H1 (cell line): ENCODE data around the gene MLC1. TPM values are rescaled to one million over a fixed set of nuclear protein-coding genes. Genes with fewer than 3 reads are reported as not detected.

ENCODE experiments used
- CTCF ChIA-PET: fragments of 300-600 bp; sonication (Branson Sonifier 250); formaldehyde crosslinking; loops from one replicate; lab custom pipeline; 2021; ENCODE audit not compliant: partially characterized antibody; lab: Charles Lee
- POLR2A ChIA-PET: fragments of 300-600 bp; sonication (Branson Sonifier 250); formaldehyde crosslinking; loops from one replicate; lab custom pipeline; 2021; ENCODE audit warnings: inconsistent platforms; ENCODE audit not compliant: partially characterized antibody; lab: Charles Lee
- DNase-seq, 2 experiments: peaks; one replicate each; pipeline versions ENCODE4 v3.0.0 to v3.0.0-alpha.2; 2010 to 2022; ENCODE audit warnings: low spot score in 2 of 2, low read depth in 1 of 2, mixed read lengths in 1 of 2
- FAIRE-seq: peaks from 2 replicates; lab custom pipeline; 2011; peaks lifted over from hg19 to GRCh38; lab: Jason Lieb, UNC
- H2AFZ ChIP-seq: 2 replicates; pipeline ENCODE4 v1.8.1; 2012; ENCODE audit warnings: low read length, inconsistent platforms
- H2AK5ac ChIP-seq: 2 replicates; pipeline ENCODE4 v1.6.1; 2013; ENCODE audit warnings: low read depth, low read length
- H2BK120ac ChIP-seq: replicated peaks from 2 replicates; pipeline ENCODE3; 2013; ENCODE audit warnings: low read depth, low read length, inconsistent platforms
- H2BK12ac ChIP-seq: 2 replicates; pipeline ENCODE4 v1.6.1; 2013; ENCODE audit warnings: low read depth, low read length
- H2BK15ac ChIP-seq: 2 replicates; pipeline ENCODE4 v1.6.1; 2013; ENCODE audit warnings: low read length
- H2BK20ac ChIP-seq: 2 replicates; pipeline ENCODE4 v1.6.1; 2013; ENCODE audit warnings: low read length
- H2BK5ac ChIP-seq: 2 replicates; pipeline ENCODE4 v1.6.1; 2013; ENCODE audit warnings: low read depth, low read length
- H3K14ac ChIP-seq: 2 replicates; pipeline ENCODE4 v1.6.1; 2013; ENCODE audit warnings: inconsistent platforms; ENCODE audit not compliant: insufficient read length
- H3K18ac ChIP-seq: 2 replicates; pipeline ENCODE4 v1.6.1; 2013; ENCODE audit warnings: low read length; ENCODE audit errors: extremely low read depth
- H3K23ac ChIP-seq: 2 replicates; pipeline ENCODE4 v1.6.1; 2013; ENCODE audit warnings: inconsistent platforms; ENCODE audit not compliant: insufficient read length
- H3K23me2 ChIP-seq: 2 replicates; pipeline ENCODE4 v1.6.1; 2013; ENCODE audit warnings: low read depth, low read length
- H3K27ac ChIP-seq: 2 replicates; pipeline ENCODE4 v1.6.1; 2011; ENCODE audit warnings: low read depth, low read length, inconsistent platforms
- H3K27me3 ChIP-seq, 4 experiments: replicated peaks in 1 of 4; 1 replicate in 1 of 4; 2 replicates in 3 of 4; pipeline versions ENCODE4 v1.6.1 to v1.8.1; 2011 to 2013; ENCODE audit warnings: low read length in 3 of 4, mild to moderate bottlenecking in 3 of 4, inconsistent platforms in 2 of 4, mixed read lengths in 2 of 4, moderate library complexity in 1 of 4; ENCODE audit not compliant: control insufficient read depth in 3 of 4, insufficient read depth in 3 of 4; ENCODE audit errors: extremely low read depth in 1 of 4
- H3K36me3 ChIP-seq, 4 experiments: 2 replicates each; pipeline versions ENCODE4 v1.6.1 to v1.8.1; 2011 to 2013; ENCODE audit warnings: mild to moderate bottlenecking in 4 of 4, low read length in 3 of 4, moderate library complexity in 2 of 4, control low read depth in 1 of 4, inconsistent platforms in 1 of 4; ENCODE audit not compliant: insufficient read depth in 4 of 4, control insufficient read depth in 2 of 4
- H3K4ac ChIP-seq: replicated peaks from 2 replicates; pipeline ENCODE3; 2013; ENCODE audit warnings: low read length, low read depth, mixed read lengths, inconsistent platforms; ENCODE audit not compliant: insufficient read length
- H3K4me1 ChIP-seq, 4 experiments: replicated peaks in 1 of 4; 1 replicate in 1 of 4; 2 replicates in 3 of 4; pipeline versions ENCODE4 v1.6.1 to v1.8.1; 2011 to 2013; ENCODE audit warnings: low read length in 3 of 4, inconsistent platforms in 2 of 4, mixed read lengths in 1 of 4; ENCODE audit not compliant: insufficient read depth in 4 of 4, control insufficient read depth in 3 of 4
- H3K4me2 ChIP-seq, 2 experiments: 2 replicates each; pipeline versions ENCODE4 v1.6.1 to v1.8.1; 2011 to 2013; ENCODE audit warnings: low read depth in 2 of 2, low read length in 2 of 2, control low read depth in 1 of 2, inconsistent platforms in 1 of 2, mild to moderate bottlenecking in 1 of 2; ENCODE audit not compliant: insufficient read depth in 1 of 2
- H3K4me3 ChIP-seq, 4 experiments: fragments of 200-600, 300-600 bp in 1 of 4; sonication (generic), shearing (Covaris generic), sonication (Bioruptor Twin) in 1 of 4; 2 replicates each; pipeline versions ENCODE4 v1.5.1 to v1.8.1; 2011 to 2016; ENCODE audit warnings: low read length in 4 of 4, low read depth in 3 of 4, control low read depth in 2 of 4, inconsistent platforms in 2 of 4, mild to moderate bottlenecking in 2 of 4, mixed read lengths in 1 of 4, moderate library complexity in 1 of 4; ENCODE audit not compliant: insufficient read depth in 2 of 4; ENCODE audit errors: extremely low read depth in 1 of 4
- H3K56ac ChIP-seq: replicated peaks from 2 replicates; pipeline ENCODE3; 2013; ENCODE audit warnings: low read depth, mild to moderate bottlenecking, mixed read lengths, low read length, inconsistent platforms; ENCODE audit not compliant: insufficient read length
- H3K79me1 ChIP-seq: 2 replicates; pipeline ENCODE4 v1.6.1; 2013; ENCODE audit warnings: low read depth, low read length, control low read depth
- H3K79me2 ChIP-seq, 2 experiments: 2 replicates each; pipeline versions ENCODE4 v1.6.1 to v1.8.1; 2012 to 2013; ENCODE audit warnings: low read length in 2 of 2, mild to moderate bottlenecking in 2 of 2, inconsistent platforms in 1 of 2; ENCODE audit not compliant: insufficient read depth in 2 of 2, control insufficient read depth in 1 of 2
- H3K9ac ChIP-seq, 4 experiments: replicated peaks in 1 of 4; 1 replicate in 1 of 4; 2 replicates in 3 of 4; pipeline versions ENCODE4 v1.6.1 to v1.8.1; 2011 to 2013; ENCODE audit warnings: low read depth in 3 of 4, low read length in 3 of 4, control low read depth in 2 of 4, mild to moderate bottlenecking in 2 of 4, moderate library complexity in 2 of 4, inconsistent platforms in 1 of 4; ENCODE audit errors: extremely low read depth in 1 of 4
- H3K9me3 ChIP-seq, 2 experiments: 2 replicates each; pipeline versions ENCODE4 v1.6.1 to v1.8.1; 2012 to 2013; ENCODE audit warnings: mild to moderate bottlenecking in 2 of 2, moderate library complexity in 2 of 2, control low read depth in 1 of 2, inconsistent platforms in 1 of 2, low read depth in 1 of 2, low read length in 1 of 2, mixed read lengths in 1 of 2; ENCODE audit not compliant: insufficient read depth in 2 of 2
- H4K20me1 ChIP-seq, 2 experiments: replicated peaks in 1 of 2; 2 replicates each; pipeline versions ENCODE3 to v1.8.1; 2011 to 2013; ENCODE audit warnings: inconsistent platforms in 2 of 2, low read length in 2 of 2, mild to moderate bottlenecking in 1 of 2; ENCODE audit not compliant: insufficient read depth in 2 of 2, control insufficient read depth in 1 of 2
- H4K5ac ChIP-seq: 2 replicates; pipeline ENCODE4 v1.6.1; 2013; ENCODE audit warnings: low read length, low read depth, mixed read lengths, inconsistent platforms; ENCODE audit not compliant: insufficient read length
- H4K8ac ChIP-seq: 2 replicates; pipeline ENCODE4 v1.8.0; 2013; ENCODE audit warnings: mild to moderate bottlenecking, moderate library complexity, low read length, inconsistent platforms; ENCODE audit not compliant: insufficient read depth; ENCODE audit errors: extremely low read depth
- H4K91ac ChIP-seq: replicated peaks from 2 replicates; pipeline ENCODE3; 2013; ENCODE audit warnings: low read length, mixed read lengths, inconsistent platforms; ENCODE audit not compliant: insufficient read length
- HDAC2 ChIP-seq, 2 experiments: fragments of 300-600 bp in 1 of 2; sonication (generic) in 1 of 2; IDR thresholded peaks; 2 replicates each; pipeline ENCODE4 v1.6.1; 2011 to 2012; ENCODE audit warnings: low read depth in 2 of 2, low read length in 2 of 2, mild to moderate bottlenecking in 2 of 2, moderate library complexity in 2 of 2, borderline replicate concordance in 1 of 2, inconsistent platforms in 1 of 2
- KDM1A ChIP-seq: fragments of 200-600, 300-600 bp; sonication (generic); IDR thresholded peaks from 2 replicates; pipeline ENCODE4 v1.7.1; 2016; ENCODE audit warnings: mild to moderate bottlenecking, low read length, borderline replicate concordance
- KDM5A ChIP-seq: fragments of 200-600 bp; IDR thresholded peaks from 2 replicates; pipeline ENCODE4 v1.7.1; 2012; ENCODE audit warnings: mild to moderate bottlenecking, low read length, inconsistent platforms, mixed read lengths
- RBBP5 ChIP-seq: IDR thresholded peaks from 2 replicates; pipeline ENCODE4 v1.7.1; 2012; ENCODE audit warnings: low read depth, mild to moderate bottlenecking, inconsistent platforms, low read length, moderate library complexity, borderline replicate concordance
- SAP30 ChIP-seq: fragments of 300-600 bp; sonication (generic); IDR thresholded peaks from 2 replicates; pipeline ENCODE4 v1.7.1; 2012; ENCODE audit warnings: low read length, moderate library complexity, mild to moderate bottlenecking, inconsistent platforms; ENCODE audit not compliant: insufficient read depth, insufficient replicate concordance
- SP1 ChIP-seq: IDR thresholded peaks from 2 replicates; pipeline ENCODE4 v1.6.1; 2011; ENCODE audit warnings: low read depth, low read length
- SUZ12 ChIP-seq: fragments of 200-600 bp; sonication (generic); IDR thresholded peaks from 2 replicates; pipeline ENCODE4 v1.6.1; 2012; ENCODE audit warnings: mild to moderate bottlenecking, inconsistent platforms, low read length, moderate library complexity, mixed read lengths
- WGBS, 2 experiments: shearing (Covaris generic) in 1 of 2; methylation state at CpG; one replicate each; pipeline versions ENCODE4 v1.1.6 to v1.1.7; 2013 to 2015; ENCODE audit warnings: low lambda C conversion rate in 2 of 2, mixed read lengths in 2 of 2, inconsistent platforms in 1 of 2, low coverage in 1 of 2, missing lambda C conversion rate in 1 of 2; ENCODE audit not compliant: insufficient replicate concordance in 2 of 2, insufficient coverage in 1 of 2, insufficient read length in 1 of 2; ENCODE audit errors: extremely low coverage in 1 of 2, missing lambda C conversion rate in 1 of 2; 5-methylcytosine and 5-hydroxymethylcytosine counted together
- polyA plus RNA-seq, 7 experiments: library from polyadenylated mRNA; depleted of rRNA in 3 of 7; stranded (reverse) in 5 of 7; unstranded in 2 of 7; fragments of >200 nt in 5 of 7; fragments of 200-250 nt in 2 of 7; gene quantifications; 1 replicate in 5 of 7; 2 replicates in 1 of 7; 4 replicates in 1 of 7; pipeline versions ENCODE4 v1.2.1 to v1.2.3, GENCODE V29; 2011 to 2013; ENCODE audit warnings: missing spikeins in 2 of 7, mixed read lengths in 2 of 7
- total RNA-seq: library from RNA; stranded (reverse); fragmentation: NEBNext Ultra II Directional; extraction: Animal tissue kit (Norgen Biotek cat#: 25700); gene quantifications from 2 replicates; pipeline ENCODE4 v1.2.1, GENCODE V29; 2021
- TF ChIP-seq, protein P1 (sequence below): IDR thresholded peaks from 2 replicates; pipeline ENCODE4 v1.6.1; 2011; ENCODE audit warnings: low read depth, mild to moderate bottlenecking, low read length; ENCODE audit not compliant: insufficient read depth
- TF ChIP-seq, protein P2 (sequence below): IDR thresholded peaks from 2 replicates; pipeline ENCODE4 v1.6.1; 2011; ENCODE audit warnings: low read length, improper control_type of control experiment

The MLC1 gene
- total and polyA plus RNA-seq, 2 of the 8 experiments (the other 6 are each of a cell fraction or from before 2014, with no cell fraction given): 0.20 TPM; not detected in 1

DNA sequence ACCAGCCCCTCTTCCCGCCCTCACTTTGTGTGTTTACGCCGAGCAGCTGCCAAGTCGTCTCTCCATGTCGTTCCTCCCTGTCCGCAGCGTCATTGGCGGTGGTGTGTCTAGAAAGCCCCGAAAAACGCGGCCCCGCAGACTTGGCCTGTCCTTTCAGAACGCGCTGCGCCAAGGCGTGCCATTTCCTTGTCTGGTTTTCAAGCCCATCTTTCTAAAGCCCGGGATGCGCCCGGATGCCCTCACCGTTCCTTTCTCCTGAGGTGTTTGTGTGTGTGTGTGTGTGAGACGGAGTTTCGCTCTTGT lies 5.1 kb upstream of the MLC1 start:
- H2BK15ac ChIP-seq: no peak overlapping the region
- H3K79me2 ChIP-seq: no peaks in the 10 kb centered on the region
- no peaks in the 10 kb centered on the region; a peak in 1 of 7 replicates for H3K27me3 ChIP-seq
- H2BK120ac ChIP-seq: no peak overlapping the region
- H3K9me3 ChIP-seq: peaks cover 0 to 7% of the 10 kb centered on the region in 2 experiments; a peak in 1 of 4 replicates
- H3K4me1 ChIP-seq: peaks cover 0 to 3% (median under 1%) of the 10 kb centered on the region in 4 experiments; a peak in 4 of 7 replicates
- H2BK12ac ChIP-seq: no peak overlapping the region
- H3K18ac ChIP-seq: no peak overlapping the region
- no peak overlapping the region for H3K14ac ChIP-seq
- no peak overlapping the region for H3K23ac ChIP-seq
- no peak overlapping the region for H2BK20ac ChIP-seq
- H3K56ac ChIP-seq: no peak overlapping the region
- H4K20me1 ChIP-seq: peaks cover 0 to 2% of the 10 kb centered on the region in 2 experiments
- no peak overlapping the region for H2AK5ac ChIP-seq
- no peak for FAIRE-seq
- H3K23me2 ChIP-seq: no peaks in the 10 kb centered on the region
- H3K4ac ChIP-seq: no peak overlapping the region
- DNase-seq: no peak
- ChIA-PET CTCF (interaction anchor here (0.9 kb wide), 1 partner anchor 27 kb away, joined by 3 read pairs; no protein-coding TSS in a partner anchor), POLR2A (no interaction called here)
- H2AFZ ChIP-seq: no peak overlapping the region
- 94% methylated on average over 22 of the region's 22 CpGs; no CpG with 5 or more reads in 1 of the 2 experiments for WGBS, 2 experiments
- no peak overlapping the region for H3K9ac ChIP-seq
- H4K91ac ChIP-seq: no peak overlapping the region
- no peak overlapping the region for H3K4me3 ChIP-seq
- H3K27ac ChIP-seq: no peak overlapping the region
- H3K36me3 ChIP-seq: no peaks in the 10 kb centered on the region
- H3K79me1 ChIP-seq: no peaks in the 10 kb centered on the region
- H2BK5ac ChIP-seq: no peak overlapping the region
- H4K8ac ChIP-seq: no peak overlapping the region
- H4K5ac ChIP-seq: no peak overlapping the region
- H3K4me2 ChIP-seq: no peak overlapping the region
- TF ChIP-seq SUZ12: no peak
- TF ChIP-seq, protein P1, sequence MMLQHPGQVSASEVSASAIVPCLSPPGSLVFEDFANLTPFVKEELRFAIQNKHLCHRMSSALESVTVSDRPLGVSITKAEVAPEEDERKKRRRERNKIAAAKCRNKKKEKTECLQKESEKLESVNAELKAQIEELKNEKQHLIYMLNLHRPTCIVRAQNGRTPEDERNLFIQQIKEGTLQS: no peak
- no peak for TF ChIP-seq RBBP5
- no peak for TF ChIP-seq KDM1A
- TF ChIP-seq, protein P2, sequence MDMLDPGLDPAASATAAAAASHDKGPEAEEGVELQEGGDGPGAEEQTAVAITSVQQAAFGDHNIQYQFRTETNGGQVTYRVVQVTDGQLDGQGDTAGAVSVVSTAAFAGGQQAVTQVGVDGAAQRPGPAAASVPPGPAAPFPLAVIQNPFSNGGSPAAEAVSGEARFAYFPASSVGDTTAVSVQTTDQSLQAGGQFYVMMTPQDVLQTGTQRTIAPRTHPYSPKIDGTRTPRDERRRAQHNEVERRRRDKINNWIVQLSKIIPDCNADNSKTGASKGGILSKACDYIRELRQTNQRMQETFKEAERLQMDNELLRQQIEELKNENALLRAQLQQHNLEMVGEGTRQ: no peak
- TF ChIP-seq HDAC2 (IDR thresholded peaks at IDR 0.05; ENCODE audit: borderline replicate concordance in 1 of 2, low read depth in 2 of 2, low read length in 2 of 2): no peak
- TF ChIP-seq KDM5A: no peak
- TF ChIP-seq SP1: no peak
- no peak for TF ChIP-seq SAP30
